Panc1 (cell line): ENCODE measurements around the gene OLFML1. TPM values are rescaled to one million over a fixed set of nuclear protein-coding genes. Genes with fewer than 3 reads are reported as not detected.
A peak's percentile ranks its signal among the peaks of the same experiment; 100 is the strongest.

Source experiments
- ATAC-seq: fragments of 200-7000 bp; cut with Tn5 transposase; 2 replicates; pipeline ENCODE4 v1.9.1; 2020; ENCODE audit warnings: mild to moderate bottlenecking, moderate library complexity
- Bru-seq: library from RNA; stranded (reverse); fragments of 400-500 nt; gene quantifications from one replicate; lab custom pipeline; 2021; lab: Mats Ljungman, UMichigan
- BruChase-seq, 2 experiments: library from RNA; stranded (reverse); fragments of 400-500 nt; gene quantifications; one replicate each; lab custom pipeline; 2021; lab: Mats Ljungman, UMichigan
- BruUV-seq: library from RNA; stranded (reverse); fragments of 400-500 nt; replicated peaks from 2 replicates; lab custom pipeline; 2021; lab: Mats Ljungman, UMichigan
- CTCF ChIA-PET: fragments of 300-600 bp; sonication (Branson Sonifier 250); formaldehyde crosslinking; loops from one replicate; lab custom pipeline; 2022; ENCODE audit warnings: antibody characterized with exemption; lab: Charles Lee
- POLR2A ChIA-PET: fragments of 300-600 bp; sonication (Branson Sonifier 250); formaldehyde crosslinking; loops from one replicate; lab custom pipeline; 2022; ENCODE audit warnings: antibody characterized with exemption; lab: Charles Lee
- DNase-seq: peaks from one replicate; pipeline ENCODE4 v3.0.0-alpha.2; 2010; ENCODE audit warnings: low read depth, low spot score
- H3K27ac ChIP-seq: 2 replicates; pipeline ENCODE4 v1.5.1; 2011; ENCODE audit warnings: mild to moderate bottlenecking, low read length, inconsistent platforms
- H3K27me3 ChIP-seq: fragments of 200-500 bp; sonication (Bioruptor generic); 2 replicates; pipeline ENCODE4 v1.6.0; 2014; ENCODE audit warnings: low read length, inconsistent platforms; ENCODE audit not compliant: control insufficient read depth, insufficient read depth
- H3K36me3 ChIP-seq: fragments of 200-500 bp; sonication (Bioruptor generic); 2 replicates; pipeline ENCODE4 v1.5.1; 2014; ENCODE audit warnings: inconsistent platforms, mild to moderate bottlenecking, low read length, moderate library complexity; ENCODE audit not compliant: control insufficient read depth, insufficient read depth
- H3K4me1 ChIP-seq: 2 replicates; pipeline ENCODE4 v1.5.1; 2011; ENCODE audit warnings: inconsistent platforms, mild to moderate bottlenecking, low read length, moderate library complexity; ENCODE audit not compliant: control insufficient read depth, insufficient read depth
- H3K4me3 ChIP-seq, 2 experiments: 2 replicates each; pipeline ENCODE4 v1.5.1; 2011 to 2012; ENCODE audit warnings: low read depth in 2 of 2, low read length in 2 of 2, mild to moderate bottlenecking in 2 of 2, inconsistent platforms in 1 of 2, moderate library complexity in 1 of 2
- H3K9me3 ChIP-seq: fragments of 200-500 bp; sonication (Bioruptor generic); 2 replicates; pipeline ENCODE4 v1.5.1; 2014; ENCODE audit warnings: low read depth, mild to moderate bottlenecking, inconsistent platforms, low read length, moderate library complexity; ENCODE audit not compliant: control insufficient read depth, insufficient read depth
- POLR2AphosphoS5 ChIP-seq: IDR thresholded peaks from 2 replicates; pipeline ENCODE4 v1.6.1; 2012; ENCODE audit warnings: mild to moderate bottlenecking, low read depth, low read length, moderate library complexity
- SIN3A ChIP-seq: IDR thresholded peaks from 2 replicates; pipeline ENCODE4 v1.6.1; 2012; ENCODE audit warnings: low read depth, mild to moderate bottlenecking, low read length, moderate library complexity, borderline replicate concordance; ENCODE audit not compliant: insufficient read depth
- TCF7L2 ChIP-seq: IDR thresholded peaks from 2 replicates; pipeline ENCODE4 v1.6.1; 2011; ENCODE audit warnings: mild to moderate bottlenecking, low read depth, low read length, inconsistent platforms
- in situ Hi-C: cut with HindIII; loops from 2 replicates; pipeline ENCODE4 v1.10.0; 2016; ENCODE audit warnings: low sequenced_read_pairs, low pct_unique_long_range_greater_than_20kb
- intact Hi-C: fragments of 100-400 bp; cut with micrococcal nuclease; formaldehyde crosslinking; loops from one replicate; pipeline ENCODE4 v1.10.0; 2022; ENCODE audit not compliant: unreplicated experiment
- long read RNA-seq: library from polyadenylated mRNA; unstranded; transcript quantifications from one replicate; pipeline ENCODE4 v2.0.0, GENCODE V29; 2021; ENCODE audit not compliant: unreplicated experiment
- polyA plus RNA-seq: library from polyadenylated mRNA; unstranded; fragments of >200 nt; gene quantifications from one replicate; pipeline ENCODE4 v1.2.1, GENCODE V29; 2012; ENCODE audit warnings: missing spikeins; ENCODE audit not compliant: insufficient read length
- total RNA-seq: library from RNA; stranded (reverse); gene quantifications from one replicate; pipeline ENCODE4 v1.2.1, GENCODE V29; 2021; ENCODE audit not compliant: unreplicated experiment
- TF ChIP-seq, protein P1 (sequence below): fragments of 450-650 bp; IDR thresholded peaks from 2 replicates; pipeline ENCODE4 v1.5.1; 2017; ENCODE audit warnings: mild to moderate bottlenecking
- TF ChIP-seq, protein P2 (sequence below), 2 experiments: IDR thresholded peaks; 2 replicates each; pipeline ENCODE4 v1.6.1; 2011 to 2012; ENCODE audit warnings: low read depth in 2 of 2, control low read depth in 1 of 2, low read length in 1 of 2, mild to moderate bottlenecking in 1 of 2, moderate library complexity in 1 of 2; ENCODE audit not compliant: insufficient read depth in 1 of 2

OLFML1 gene
- total RNA-seq (not detected), Bru-seq, nascent RNA (percentile 10 among the genes with signal in this experiment), BruChase-seq, experiment 1, labeled RNA remaining after a 2-hour chase (percentile 9 among the genes with signal in this experiment), BruChase-seq, experiment 2, labeled RNA remaining after a 6-hour chase (percentile 7 among the genes with signal in this experiment)
- polyA plus RNA-seq, result not detected
- long read RNA-seq, result 0 reads

DNA sequence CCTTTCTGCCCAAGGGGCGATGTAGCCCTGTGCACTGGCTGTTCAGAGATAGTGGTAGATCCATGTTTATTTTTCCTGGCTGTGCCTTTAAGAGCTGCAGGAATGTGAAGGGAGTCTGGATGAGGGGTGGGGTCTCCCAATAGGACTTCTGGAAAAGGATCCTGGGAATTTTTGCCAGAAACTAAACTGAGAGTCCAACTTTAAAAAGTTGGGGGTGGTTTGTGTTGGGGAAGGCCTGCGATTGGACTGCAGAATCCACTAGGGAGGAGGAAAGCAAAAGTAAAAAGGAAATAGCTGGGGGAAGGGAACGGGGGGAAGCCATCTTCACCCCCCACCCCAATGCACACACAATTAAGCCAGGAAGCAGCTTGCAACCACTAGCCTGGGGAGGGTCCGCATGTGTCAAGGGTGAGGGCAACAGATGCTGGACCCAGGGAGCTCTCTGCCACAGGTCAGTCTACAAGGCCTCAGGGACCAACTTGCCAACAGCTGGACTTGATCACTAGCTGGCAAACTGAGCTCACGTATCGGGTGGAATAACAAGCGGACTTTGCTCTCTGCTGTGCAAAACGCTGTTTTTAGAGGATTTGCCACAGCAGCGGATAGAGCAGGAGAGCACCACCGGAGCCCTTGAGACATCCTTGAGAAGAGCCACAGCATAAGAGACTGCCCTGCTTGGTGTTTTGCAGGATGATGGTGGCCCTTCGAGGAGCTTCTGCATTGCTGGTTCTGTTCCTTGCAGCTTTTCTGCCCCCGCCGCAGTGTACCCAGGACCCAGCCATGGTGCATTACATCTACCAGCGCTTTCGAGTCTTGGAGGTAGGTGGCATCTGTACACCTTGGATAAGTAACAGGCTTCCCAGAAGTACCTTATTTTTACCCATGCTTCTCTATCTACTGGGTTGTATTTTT lies at the start of gene OLFML1:
OLFML1 (plus strand) TSS at position 321 of the 912 bp plus-strand sequence; CDS start at position 691, 370 bp downstream.
- Histone ChIP-seq H3K36me3 (no peaks in the 10 kb centered on the region), H3K27ac (no peak within 1 kb of the TSS), H3K9me3 (no peaks in the 10 kb centered on the region), H3K4me1 (no peaks in the 10 kb centered on the region), H3K4me3 (no peak within 1 kb of the TSS), H3K27me3 (peaks cover 5% of the 10 kb centered on the region; the same call in 1 of the 2 replicates)
- ATAC-seq (peak; percentile 39; the same call in 1 of the 2 replicates), DNase-seq (no peak)
- in situ Hi-C loops (no loop called here), intact Hi-C loops (no loop called here)
- CTCF ChIA-PET, result no interaction called here
- TF ChIP-seq TCF7L2 (no peak), SIN3A (no peak), POLR2AphosphoS5 (no peak)
- TF ChIP-seq, protein P1, sequence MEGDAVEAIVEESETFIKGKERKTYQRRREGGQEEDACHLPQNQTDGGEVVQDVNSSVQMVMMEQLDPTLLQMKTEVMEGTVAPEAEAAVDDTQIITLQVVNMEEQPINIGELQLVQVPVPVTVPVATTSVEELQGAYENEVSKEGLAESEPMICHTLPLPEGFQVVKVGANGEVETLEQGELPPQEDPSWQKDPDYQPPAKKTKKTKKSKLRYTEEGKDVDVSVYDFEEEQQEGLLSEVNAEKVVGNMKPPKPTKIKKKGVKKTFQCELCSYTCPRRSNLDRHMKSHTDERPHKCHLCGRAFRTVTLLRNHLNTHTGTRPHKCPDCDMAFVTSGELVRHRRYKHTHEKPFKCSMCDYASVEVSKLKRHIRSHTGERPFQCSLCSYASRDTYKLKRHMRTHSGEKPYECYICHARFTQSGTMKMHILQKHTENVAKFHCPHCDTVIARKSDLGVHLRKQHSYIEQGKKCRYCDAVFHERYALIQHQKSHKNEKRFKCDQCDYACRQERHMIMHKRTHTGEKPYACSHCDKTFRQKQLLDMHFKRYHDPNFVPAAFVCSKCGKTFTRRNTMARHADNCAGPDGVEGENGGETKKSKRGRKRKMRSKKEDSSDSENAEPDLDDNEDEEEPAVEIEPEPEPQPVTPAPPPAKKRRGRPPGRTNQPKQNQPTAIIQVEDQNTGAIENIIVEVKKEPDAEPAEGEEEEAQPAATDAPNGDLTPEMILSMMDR, result no peak
- TF ChIP-seq, protein P2, sequence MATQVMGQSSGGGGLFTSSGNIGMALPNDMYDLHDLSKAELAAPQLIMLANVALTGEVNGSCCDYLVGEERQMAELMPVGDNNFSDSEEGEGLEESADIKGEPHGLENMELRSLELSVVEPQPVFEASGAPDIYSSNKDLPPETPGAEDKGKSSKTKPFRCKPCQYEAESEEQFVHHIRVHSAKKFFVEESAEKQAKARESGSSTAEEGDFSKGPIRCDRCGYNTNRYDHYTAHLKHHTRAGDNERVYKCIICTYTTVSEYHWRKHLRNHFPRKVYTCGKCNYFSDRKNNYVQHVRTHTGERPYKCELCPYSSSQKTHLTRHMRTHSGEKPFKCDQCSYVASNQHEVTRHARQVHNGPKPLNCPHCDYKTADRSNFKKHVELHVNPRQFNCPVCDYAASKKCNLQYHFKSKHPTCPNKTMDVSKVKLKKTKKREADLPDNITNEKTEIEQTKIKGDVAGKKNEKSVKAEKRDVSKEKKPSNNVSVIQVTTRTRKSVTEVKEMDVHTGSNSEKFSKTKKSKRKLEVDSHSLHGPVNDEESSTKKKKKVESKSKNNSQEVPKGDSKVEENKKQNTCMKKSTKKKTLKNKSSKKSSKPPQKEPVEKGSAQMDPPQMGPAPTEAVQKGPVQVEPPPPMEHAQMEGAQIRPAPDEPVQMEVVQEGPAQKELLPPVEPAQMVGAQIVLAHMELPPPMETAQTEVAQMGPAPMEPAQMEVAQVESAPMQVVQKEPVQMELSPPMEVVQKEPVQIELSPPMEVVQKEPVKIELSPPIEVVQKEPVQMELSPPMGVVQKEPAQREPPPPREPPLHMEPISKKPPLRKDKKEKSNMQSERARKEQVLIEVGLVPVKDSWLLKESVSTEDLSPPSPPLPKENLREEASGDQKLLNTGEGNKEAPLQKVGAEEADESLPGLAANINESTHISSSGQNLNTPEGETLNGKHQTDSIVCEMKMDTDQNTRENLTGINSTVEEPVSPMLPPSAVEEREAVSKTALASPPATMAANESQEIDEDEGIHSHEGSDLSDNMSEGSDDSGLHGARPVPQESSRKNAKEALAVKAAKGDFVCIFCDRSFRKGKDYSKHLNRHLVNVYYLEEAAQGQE (IDR thresholded peaks at IDR 0.05; ENCODE audit: insufficient read depth in 1 of 2, low read depth in 2 of 2, low read length in 1 of 2), result no peak
- POLR2A ChIA-PET, result interaction anchor here (0.6 kb wide), 1 partner anchor 14 kb away, joined by 19 read pairs; no protein-coding TSS in a partner anchor
- BruUV-seq, result no TSS peak

DNA sequence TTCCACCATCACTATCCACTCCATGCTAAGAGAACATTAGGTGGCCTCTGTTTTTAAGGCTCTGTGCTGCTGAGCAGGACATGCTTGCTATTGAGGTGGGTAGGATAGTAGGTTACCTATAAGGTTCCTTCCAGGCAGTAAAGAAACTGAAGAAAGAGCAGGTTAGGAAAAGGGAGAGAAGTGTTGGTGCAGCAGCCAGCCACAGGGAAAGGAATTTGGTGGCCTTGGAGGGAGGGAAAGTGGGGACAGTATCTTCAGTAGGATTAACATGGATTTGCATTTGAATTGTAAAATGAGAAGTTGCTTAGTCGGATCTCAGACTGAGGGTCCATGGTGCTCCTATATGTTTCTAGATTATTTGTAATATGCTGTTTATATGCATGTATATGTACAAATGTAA lies 49.2 kb upstream of the OLFML1 start:
- no peak overlapping the region for H3K27ac ChIP-seq
- intact Hi-C loops (no loop called here), in situ Hi-C loops (no loop called here)
- no peak overlapping the region for H3K4me3 ChIP-seq
- no peaks in the 10 kb centered on the region for H3K4me1 ChIP-seq
- no peaks in the 10 kb centered on the region for H3K27me3 ChIP-seq
- no peaks in the 10 kb centered on the region for H3K9me3 ChIP-seq
- ChIA-PET CTCF (no interaction called here), POLR2A (no interaction called here)
- ATAC-seq (no peak), DNase-seq (no peak)
- no TSS peak for BruUV-seq
- no peaks in the 10 kb centered on the region for H3K36me3 ChIP-seq
- TF ChIP-seq, protein P2 (IDR thresholded peaks at IDR 0.05; ENCODE audit: insufficient read depth in 1 of 2, low read depth in 2 of 2, low read length in 1 of 2), result no peak
- TF ChIP-seq SIN3A, result no peak
- TF ChIP-seq, protein P1, result no peak
- no peak for TF ChIP-seq POLR2AphosphoS5
- TF ChIP-seq TCF7L2, result no peak
